SU-DHL-6 (cell line): ENCODE results near the gene SKAP2.
A peak's percentile ranks its signal among the peaks of the same experiment; 100 is the strongest.

Experiments
- H2AFZ ChIP-seq: fragments of 200-600 bp; sonication (generic); 2 replicates; pipeline ENCODE4 v1.6.1; 2014; ENCODE audit warnings: low read depth, mild to moderate bottlenecking, moderate library complexity, mixed read lengths, antibody characterized with exemption, low read length; ENCODE audit not compliant: severe bottlenecking
- H3F3A ChIP-seq: fragments of 200-600 bp; shearing (Covaris generic); 2 replicates; pipeline ENCODE4 v1.6.0; 2016; ENCODE audit warnings: antibody characterized with exemption, mild to moderate bottlenecking; ENCODE audit not compliant: insufficient read depth
- H3K27ac ChIP-seq: fragments of 200-600 bp; sonication (generic); 2 replicates; pipeline ENCODE4 v1.5.1; 2016; ENCODE audit warnings: low read depth, mild to moderate bottlenecking, low read length, moderate library complexity, mixed read lengths
- H3K27me3 ChIP-seq: fragments of 200-600 bp; sonication (generic), shearing (Covaris generic); 2 replicates; pipeline ENCODE4 v1.6.0; 2014; ENCODE audit warnings: mild to moderate bottlenecking, low read length
- H3K36me3 ChIP-seq: fragments of 200-600 bp; sonication (generic); 2 replicates; pipeline ENCODE4 v1.6.1; 2014; ENCODE audit warnings: mild to moderate bottlenecking, low read length, mixed read lengths
- H3K4me2 ChIP-seq: fragments of 300-600, 200-600 bp; shearing (Covaris generic), sonication (generic); 2 replicates; pipeline ENCODE4 v1.6.0; 2014; ENCODE audit warnings: low read length, low read depth, mild to moderate bottlenecking; ENCODE audit not compliant: poor library complexity, severe bottlenecking
- H3K4me3 ChIP-seq: fragments of 200-600 bp; sonication (generic); 2 replicates; pipeline ENCODE4 v1.5.1; 2014; ENCODE audit warnings: antibody characterized with exemption, low read length, mild to moderate bottlenecking, mixed read lengths; ENCODE audit not compliant: insufficient read depth, poor library complexity, severe bottlenecking
- H3K79me2 ChIP-seq: fragments of 200-600 bp; sonication (generic); 2 replicates; pipeline ENCODE4 v1.6.1; 2014; ENCODE audit warnings: mild to moderate bottlenecking, low read length, moderate library complexity; ENCODE audit not compliant: insufficient read depth
- H3K9ac ChIP-seq: fragments of 200-600 bp; sonication (generic); 2 replicates; pipeline ENCODE4 v1.7.0; 2014; ENCODE audit warnings: mild to moderate bottlenecking, low read length
- H3K9me2 ChIP-seq: fragments of 200-600 bp; sonication (generic); replicated peaks from 2 replicates; pipeline ENCODE4 v1.6.1; 2014; ENCODE audit warnings: low read length; ENCODE audit not compliant: insufficient read depth
- H3K9me3 ChIP-seq: fragments of 200-600 bp; sonication (generic); 2 replicates; pipeline ENCODE4 v1.6.1; 2014; ENCODE audit warnings: low read length, mixed read lengths; ENCODE audit not compliant: insufficient read depth
- H4K20me1 ChIP-seq: fragments of 200-600 bp; sonication (generic); 2 replicates; pipeline ENCODE4 v1.6.1; 2014; ENCODE audit warnings: low read depth, mild to moderate bottlenecking, antibody characterized with exemption, low read length, moderate library complexity, mixed read lengths
- EZH2phosphoT487 ChIP-seq: fragments of 200-600 bp; sonication (generic), shearing (Covaris generic); conservative IDR thresholded peaks from 2 replicates; pipeline ENCODE4 v1.6.1; 2018; ENCODE audit warnings: mild to moderate bottlenecking, antibody characterized with exemption, low read length, moderate library complexity, mixed read lengths
- TF ChIP-seq, protein P1 (sequence below): fragments of 200-600 bp; sonication (generic); IDR thresholded peaks from one replicate; pipeline ENCODE4 v1.5.1; 2017; ENCODE audit warnings: antibody characterized with exemption, mild to moderate bottlenecking, low read length, moderate library complexity; ENCODE audit not compliant: insufficient read depth, poor library complexity, severe bottlenecking

The SKAP2 gene

GRCh38 chr7:26864309-26865093 lies at the start of gene SKAP2:
Gene SKAP2, minus strand, starts transcription at chr7:26864590. Its CDS starts 161 bp downstream, at chr7:26864429.
- H3K79me2 ChIP-seq, result peaks cover 46% of the 10 kb centered on the region
- H4K20me1 ChIP-seq, result no peaks in the 10 kb centered on the region
- TF ChIP-seq, protein P1, sequence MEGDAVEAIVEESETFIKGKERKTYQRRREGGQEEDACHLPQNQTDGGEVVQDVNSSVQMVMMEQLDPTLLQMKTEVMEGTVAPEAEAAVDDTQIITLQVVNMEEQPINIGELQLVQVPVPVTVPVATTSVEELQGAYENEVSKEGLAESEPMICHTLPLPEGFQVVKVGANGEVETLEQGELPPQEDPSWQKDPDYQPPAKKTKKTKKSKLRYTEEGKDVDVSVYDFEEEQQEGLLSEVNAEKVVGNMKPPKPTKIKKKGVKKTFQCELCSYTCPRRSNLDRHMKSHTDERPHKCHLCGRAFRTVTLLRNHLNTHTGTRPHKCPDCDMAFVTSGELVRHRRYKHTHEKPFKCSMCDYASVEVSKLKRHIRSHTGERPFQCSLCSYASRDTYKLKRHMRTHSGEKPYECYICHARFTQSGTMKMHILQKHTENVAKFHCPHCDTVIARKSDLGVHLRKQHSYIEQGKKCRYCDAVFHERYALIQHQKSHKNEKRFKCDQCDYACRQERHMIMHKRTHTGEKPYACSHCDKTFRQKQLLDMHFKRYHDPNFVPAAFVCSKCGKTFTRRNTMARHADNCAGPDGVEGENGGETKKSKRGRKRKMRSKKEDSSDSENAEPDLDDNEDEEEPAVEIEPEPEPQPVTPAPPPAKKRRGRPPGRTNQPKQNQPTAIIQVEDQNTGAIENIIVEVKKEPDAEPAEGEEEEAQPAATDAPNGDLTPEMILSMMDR, result no peak
- no peak for TF ChIP-seq EZH2phosphoT487
- H3K27ac ChIP-seq, result peak within 1 kb of the TSS; percentile 85
- peak within 1 kb of the TSS; percentile 94 for H2AFZ ChIP-seq
- peaks cover 38% of the 10 kb centered on the region; the same call in 1 of the 2 replicates for H3F3A ChIP-seq
- H3K4me3 ChIP-seq, result peak within 1 kb of the TSS; percentile 98
- no peaks in the 10 kb centered on the region for H3K9me3 ChIP-seq
- no peaks in the 10 kb centered on the region for H3K27me3 ChIP-seq
- peak within 1 kb of the TSS; percentile 95 for H3K9ac ChIP-seq
- peak within 1 kb of the TSS; percentile 87 for H3K4me2 ChIP-seq
- H3K9me2 ChIP-seq, result no peaks in the 10 kb centered on the region
- H3K36me3 ChIP-seq, result no peaks in the 10 kb centered on the region

- no peaks in the 10 kb centered on the region for H3K79me2 ChIP-seq
- no peak overlapping the region for H3K4me2 ChIP-seq
- no peaks in the 10 kb centered on the region for H3K36me3 ChIP-seq
- no peaks in the 10 kb centered on the region for H3K9me2 ChIP-seq
- H3K9ac ChIP-seq, result no peak overlapping the region
- no peaks in the 10 kb centered on the region for H3K9me3 ChIP-seq
- H3F3A ChIP-seq, result no peaks in the 10 kb centered on the region
- no peak overlapping the region for H3K27ac ChIP-seq
- no peak overlapping the region for H2AFZ ChIP-seq
- no peaks in the 10 kb centered on the region for H4K20me1 ChIP-seq
- no peak overlapping the region for H3K4me3 ChIP-seq
- TF ChIP-seq, protein P1, result no peak
- no peak for TF ChIP-seq EZH2phosphoT487
- H3K27me3 ChIP-seq, result no peaks in the 10 kb centered on the region
Measured at GRCh38 chr7:26912933-26913536, 48.6 kb upstream of the SKAP2 start.

DNA sequence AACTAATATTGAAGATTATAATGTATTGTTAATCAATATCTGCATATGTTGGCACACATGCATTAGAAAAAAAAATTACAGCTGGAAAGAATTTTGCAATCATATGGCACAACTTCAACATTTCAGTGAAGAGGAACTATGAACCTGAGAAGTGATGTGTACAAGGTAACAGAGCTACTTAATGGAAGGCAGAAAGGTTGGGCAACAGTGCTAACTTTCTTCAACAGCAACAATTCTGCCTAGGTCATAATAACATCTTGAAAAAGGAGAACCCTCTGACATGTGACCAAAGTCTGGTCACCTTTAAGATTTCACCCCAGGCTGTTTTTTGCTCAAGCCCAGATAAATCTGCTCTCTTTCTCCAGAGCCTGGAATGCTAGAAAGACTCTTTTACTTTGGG lies 47.9 kb upstream of the SKAP2 start:
- H2AFZ ChIP-seq, result no peak overlapping the region

More for the DNA sequence above, 47.9 kb upstream of the SKAP2 start:
- Histone ChIP-seq H3K9me3 (no peaks in the 10 kb centered on the region), H3F3A (no peaks in the 10 kb centered on the region), H4K20me1 (no peaks in the 10 kb centered on the region), H3K9me2 (no peaks in the 10 kb centered on the region), H3K27ac (no peak overlapping the region), H3K4me2 (no peak overlapping the region), H3K79me2 (no peaks in the 10 kb centered on the region), H3K9ac (no peak overlapping the region), H3K4me3 (no peak overlapping the region), H3K27me3 (no peaks in the 10 kb centered on the region), H3K36me3 (no peaks in the 10 kb centered on the region)
- no peak for TF ChIP-seq EZH2phosphoT487
- TF ChIP-seq, protein P1, result no peak
